Measurements from ENCODE around the gene SMKR1. TPM values are rescaled to one million over a fixed set of nuclear protein-coding genes. Genes with fewer than 3 reads are reported as not detected.

The SMKR1 gene
- total RNA-seq (100 to 1,000 TPM in 1 of 2 donors, 10 to 100 TPM in 1; 57.0 to 210 TPM), polyA plus RNA-seq (ENCODE audit: insufficient read depth, low read depth, low replicate concordance) (231 TPM)
- long read RNA-seq, donor 1, partial matches to known transcripts, result 0 of 3 reads
- long read RNA-seq, donor 1, other reads (novel, unspliced or antisense), result 0 of 3 reads
- long read RNA-seq, donor 2, partial matches to known transcripts, result 0 of 4 reads
- long read RNA-seq, donor 2, other reads (novel, unspliced or antisense), result 0 of 4 reads

GRCh38 chr7:129501760-129502707 lies at the start of gene SMKR1:
TSS of gene SMKR1 (plus strand) at chr7:129502531. CDS start at chr7:129502825, 294 bp downstream.
- 12 to 19% methylated on average over 15 to 32 of the region's 89 CpGs for WGBS, 2 donors
- Histone ChIP-seq H3K27me3 (no peaks in the 10 kb centered on the region), H3K27ac (no peak within 1 kb of the TSS), H3K9me3 (no peaks in the 10 kb centered on the region), H3K4me1 (no peaks in the 10 kb centered on the region), H3K36me3 (ENCODE audit: low read depth, missing control alignments) (no peaks in the 10 kb centered on the region), H3K4me3 (peak within 1 kb of the TSS; percentile 58 to 69)
- TF ChIP-seq CTCF (IDR thresholded peaks at IDR 0.05), result no peak
- TF ChIP-seq POLR2A (IDR thresholded peaks at IDR 0.05), result no peak
- peak; percentile 85 for DNase-seq
- intact Hi-C loops (cut with DNase I; ENCODE audit: low total_unique reads), result no loop called here

GRCh38 chr7:129452589-129453231 lies 49.6 kb upstream of the SMKR1 start:
- TF ChIP-seq POLR2A (IDR thresholded peaks at IDR 0.05) (no peak), CTCF (IDR thresholded peaks at IDR 0.05) (no peak)
- Histone ChIP-seq H3K9me3 (no peaks in the 10 kb centered on the region), H3K27me3 (no peaks in the 10 kb centered on the region), H3K27ac (no peak overlapping the region), H3K36me3 (ENCODE audit: low read depth, missing control alignments) (no peaks in the 10 kb centered on the region), H3K4me1 (no peaks in the 10 kb centered on the region), H3K4me3 (no peak overlapping the region)
- WGBS, 2 donors, result 83 to 97% methylated on average over 2 of the region's 2 CpGs
- intact Hi-C loops (cut with DNase I; ENCODE audit: low total_unique reads), result no loop called here
- no peak for DNase-seq

GRCh38 chr7:129453510-129454248 lies 48.7 kb upstream of the SMKR1 start:
- Histone ChIP-seq H3K36me3 (ENCODE audit: low read depth, missing control alignments) (no peaks in the 10 kb centered on the region), H3K27ac (no peak overlapping the region), H3K4me1 (no peaks in the 10 kb centered on the region), H3K9me3 (no peaks in the 10 kb centered on the region), H3K27me3 (no peaks in the 10 kb centered on the region), H3K4me3 (no peak overlapping the region)
- DNase-seq, result no peak
- no peak for TF ChIP-seq CTCF (IDR thresholded peaks at IDR 0.05)
- TF ChIP-seq POLR2A (IDR thresholded peaks at IDR 0.05), result no peak
- intact Hi-C loops (cut with DNase I; ENCODE audit: low total_unique reads), result no loop called here
- WGBS, 2 donors, result 67 to 78% methylated on average over 1 of the region's 1 CpG

- H3K27ac ChIP-seq, result no peak overlapping the region
- no peaks in the 10 kb centered on the region for H3K36me3 ChIP-seq (ENCODE audit: low read depth, missing control alignments)
- TF ChIP-seq POLR2A (IDR thresholded peaks at IDR 0.05) (no peak), CTCF (IDR thresholded peaks at IDR 0.05) (no peak)
- intact Hi-C loops (cut with DNase I; ENCODE audit: low total_unique reads), result no loop called here
- no peaks in the 10 kb centered on the region for H3K4me1 ChIP-seq
- no peaks in the 10 kb centered on the region for H3K27me3 ChIP-seq
- 91 to 98% methylated on average over 4 of the region's 4 CpGs for WGBS, 2 donors
- no peak overlapping the region for H3K4me3 ChIP-seq
- no peaks in the 10 kb centered on the region for H3K9me3 ChIP-seq
- no peak for DNase-seq
Observed at GRCh38 chr7:129454249-129454551, 48.1 kb upstream of the SMKR1 start.

Measured in testis (tissue), 5 donors.